ENCODE measurements around the gene RNF123.
A peak's percentile ranks its signal among the peaks of the same experiment; 100 is the strongest.
"Not testable (repeated sequence)": the region's sequence is repeated elsewhere in the genome, so short reads cannot be mapped to it uniquely, and the experiment has no call there.

RNF123 gene

GRCh38 chr3:49733551-49733950 is 44.2 kb downstream of the RNF123 start:
- no peak for DNase-seq (ENCODE audit: insufficient read length, low spot score)
- FAIRE-seq = peak; percentile 54

DNA sequence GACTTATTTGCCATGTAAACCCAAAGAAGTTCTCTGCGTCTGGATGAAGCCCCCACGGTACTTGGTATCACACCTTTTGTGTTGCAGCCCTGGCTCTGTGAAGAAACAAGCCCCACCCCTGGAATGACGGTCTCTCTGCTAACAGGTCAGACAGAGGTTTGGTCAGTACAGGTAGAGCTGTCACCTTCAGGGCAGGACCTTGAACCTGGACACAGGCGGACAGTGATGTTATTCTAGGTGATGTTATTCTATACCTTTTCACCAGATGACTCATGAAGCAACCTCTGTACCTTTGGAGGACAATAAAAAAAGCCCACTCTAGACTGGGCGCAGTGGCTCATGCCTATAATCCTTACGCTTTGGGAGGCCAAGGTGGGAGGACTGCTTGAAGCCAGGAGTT is 45.4 kb downstream of the RNF123 start:
- FAIRE-seq (no peak), DNase-seq (ENCODE audit: insufficient read length, low spot score) (no peak)

- FAIRE-seq = peak; percentile 72
- DNase-seq (ENCODE audit: insufficient read length, low spot score) = no peak
These were observed 48.8 kb downstream of the RNF123 start for GRCh38 chr3:49738067-49738713.

- FAIRE-seq (no peak), DNase-seq (ENCODE audit: insufficient read length, low spot score) (no peak)
These were observed 51.1 kb downstream of the RNF123 start for GRCh38 chr3:49740427-49740826.

DNA sequence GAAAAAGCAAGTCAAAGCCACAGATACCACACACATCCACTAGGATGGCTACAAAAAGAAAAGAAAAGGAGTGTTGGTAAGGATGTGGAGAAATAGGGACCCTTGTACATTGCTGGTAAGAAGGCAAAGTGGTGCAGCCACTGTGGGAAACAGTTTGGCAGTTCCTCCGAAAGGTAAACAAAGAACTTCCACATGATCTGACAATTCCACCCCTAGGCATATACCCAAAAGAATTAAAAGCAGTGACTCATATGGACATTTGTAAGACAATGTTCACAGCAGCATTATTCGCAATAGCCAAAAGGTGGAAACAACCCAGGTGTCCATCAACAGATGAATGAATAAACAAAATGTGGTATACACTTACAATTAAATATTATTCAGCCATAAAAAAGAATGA is 56.6 kb downstream of the RNF123 start:
- FAIRE-seq (no peak), DNase-seq (ENCODE audit: insufficient read length, low spot score) (no peak)

GRCh38 chr3:49747792-49748480 is 58.6 kb downstream of the RNF123 start:
- DNase-seq (ENCODE audit: insufficient read length, low spot score) (peak; percentile 48), FAIRE-seq (no peak)

- FAIRE-seq; DNase-seq (ENCODE audit: insufficient read length, low spot score): not testable (repeated sequence)
These were observed 59.5 kb downstream of the RNF123 start for GRCh38 chr3:49748874-49749273.

GRCh38 chr3:49750056-49750455 is 60.7 kb downstream of the RNF123 start:
- DNase-seq (ENCODE audit: insufficient read length, low spot score) (no peak), FAIRE-seq (no peak)

GRCh38 chr3:49751501-49751900 is 62.1 kb downstream of the RNF123 start:
- DNase-seq (ENCODE audit: insufficient read length, low spot score) = no peak
- FAIRE-seq = no peak

GRCh38 chr3:49754536-49754935 is 65.2 kb downstream of the RNF123 start:
- no peak for FAIRE-seq

GRCh38 chr3:49756036-49756435 is 66.7 kb downstream of the RNF123 start:
- FAIRE-seq = no peak
- no peak for DNase-seq (ENCODE audit: insufficient read length, low spot score)

More at GRCh38 chr3:49754536-49754935, 65.2 kb downstream of the RNF123 start:
- no peak for DNase-seq (ENCODE audit: insufficient read length, low spot score)

- no peak for DNase-seq (ENCODE audit: insufficient read length, low spot score)
- FAIRE-seq = no peak
These were observed 67.8 kb downstream of the RNF123 start for GRCh38 chr3:49757197-49757596.

GRCh38 chr3:49759226-49759625 is 69.9 kb downstream of the RNF123 start:
- no peak for DNase-seq (ENCODE audit: insufficient read length, low spot score)
- no peak for FAIRE-seq

- DNase-seq (ENCODE audit: insufficient read length, low spot score) (no peak), FAIRE-seq (no peak)
These were observed 72.3 kb downstream of the RNF123 start for GRCh38 chr3:49761661-49762060.

DNA sequence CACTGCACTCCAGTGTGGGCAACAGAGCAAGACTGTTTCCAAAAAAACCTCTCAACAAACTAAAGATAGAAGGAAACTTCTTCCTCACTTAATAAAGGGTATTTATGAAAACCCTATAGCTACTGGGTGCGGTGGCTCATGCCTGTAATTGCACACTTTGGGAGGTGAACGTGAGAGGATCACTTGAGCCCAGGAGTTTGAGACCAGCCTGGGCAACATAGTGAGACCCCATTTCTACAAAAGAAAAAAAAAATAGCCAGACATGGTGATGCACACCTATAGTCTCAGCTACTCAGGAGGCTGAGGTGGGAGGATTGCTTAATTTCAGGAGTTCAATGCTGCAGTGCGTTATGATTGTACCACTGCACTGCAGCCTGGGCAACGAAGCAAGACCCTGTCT is 74.6 kb downstream of the RNF123 start:
- FAIRE-seq = no peak
- DNase-seq (ENCODE audit: insufficient read length, low spot score) = no peak

DNA sequence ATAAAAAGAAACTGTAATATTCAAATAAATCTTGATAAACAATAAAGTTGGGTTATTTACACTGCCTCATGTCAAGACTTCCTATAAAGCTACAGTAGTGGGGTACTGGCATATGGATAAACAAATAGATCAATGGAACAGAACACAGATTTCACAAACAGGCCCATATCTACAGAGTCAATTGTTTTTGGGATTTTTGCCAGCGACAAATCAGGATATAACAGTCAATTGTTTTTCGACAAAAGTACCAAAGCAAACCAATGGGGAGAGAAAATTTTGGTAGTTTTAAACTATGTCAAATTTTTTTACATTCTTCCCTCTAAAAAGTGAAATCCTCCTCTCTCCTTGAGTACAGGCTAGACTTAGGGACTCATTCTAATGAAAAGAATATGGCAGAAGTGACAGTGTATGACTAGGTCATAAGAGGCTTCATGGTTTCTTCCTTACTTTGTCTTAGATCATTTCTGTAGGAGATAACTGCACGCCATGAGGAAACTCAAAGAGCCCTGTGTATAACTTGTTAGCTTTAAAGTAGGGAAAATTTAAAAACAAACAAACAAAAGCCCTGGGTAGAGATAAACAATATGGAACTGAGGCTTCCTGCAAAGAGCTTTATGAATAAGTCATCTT is 80.0 kb downstream of the RNF123 start:
- FAIRE-seq = no peak
- DNase-seq (ENCODE audit: insufficient read length, low spot score) = no peak

DNA sequence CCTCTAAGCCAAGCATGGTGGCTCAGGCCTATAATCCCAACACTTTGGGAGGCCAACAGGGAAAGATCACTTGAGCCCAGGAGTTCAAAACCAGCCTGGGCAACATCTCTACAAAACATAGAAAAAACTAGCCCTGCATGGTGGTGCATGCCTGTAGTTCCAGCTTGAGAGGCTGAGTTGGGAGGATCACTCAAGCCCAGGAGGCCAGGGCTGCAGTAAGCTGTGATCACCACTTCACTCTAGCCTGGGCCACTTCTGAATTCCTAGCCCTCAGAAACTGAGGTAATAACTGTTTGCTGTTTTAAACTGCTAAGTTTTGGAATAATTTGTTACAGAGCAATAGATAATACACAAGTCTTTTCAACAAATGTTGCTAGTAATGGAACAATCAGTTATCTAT is 80.6 kb downstream of the RNF123 start:
- FAIRE-seq = no peak
- no peak for DNase-seq (ENCODE audit: insufficient read length, low spot score)
